C4-2B (cell line): Measurements from ENCODE around the gene BLOC1S4.

Source experiments
- H3K27ac ChIP-seq: fragments of 450-650 bp; 2 replicates; pipeline ENCODE4 v1.5.1; 2017
- CTCF ChIP-seq: fragments of 450-650 bp; conservative IDR thresholded peaks from 2 replicates; pipeline ENCODE4 v1.5.1; 2017; ENCODE audit warnings: mild to moderate bottlenecking
- ZFX ChIP-seq: fragments of 450-650 bp; IDR thresholded peaks from 2 replicates; pipeline ENCODE4 v1.6.1; 2017

BLOC1S4 gene

GRCh38 chr4:6699903-6700302 lies 16.1 kb upstream of the BLOC1S4 start:
- no peak for TF ChIP-seq CTCF
- TF ChIP-seq ZFX: no peak
- no peak overlapping the region for H3K27ac ChIP-seq

- no peak overlapping the region for H3K27ac ChIP-seq
- TF ChIP-seq CTCF: peak; percentile 39
- TF ChIP-seq ZFX: no peak
Measured at GRCh38 chr4:6701371-6701770, 14.6 kb upstream of the BLOC1S4 start.

- TF ChIP-seq ZFX (no peak), CTCF (no peak)
- no peak overlapping the region; the same call in 1 of the 2 replicates for H3K27ac ChIP-seq
Measured at GRCh38 chr4:6702761-6703160, 13.2 kb upstream of the BLOC1S4 start.

GRCh38 chr4:6703786-6704185 lies 12.2 kb upstream of the BLOC1S4 start:
- H3K27ac ChIP-seq: peak overlapping the region; percentile 51
- TF ChIP-seq ZFX: no peak
- TF ChIP-seq CTCF: no peak

GRCh38 chr4:6705646-6706045 lies 10.3 kb upstream of the BLOC1S4 start:
- no peak overlapping the region for H3K27ac ChIP-seq
- TF ChIP-seq ZFX: no peak
- TF ChIP-seq CTCF: no peak

- no peak overlapping the region for H3K27ac ChIP-seq
- no peak for TF ChIP-seq CTCF
- TF ChIP-seq ZFX: no peak
Measured at GRCh38 chr4:6706173-6706572, 9.8 kb upstream of the BLOC1S4 start.

GRCh38 chr4:6709230-6710114 lies 6.5 kb upstream of the BLOC1S4 start, which contains the start of gene MRFAP1L1:
Gene MRFAP1L1, minus strand, starts transcription at chr4:6709865. Its CDS starts 236 bp downstream, at chr4:6709629.
- TF ChIP-seq ZFX: peak; percentile 52
- TF ChIP-seq CTCF: no peak; the same call in 1 of the 2 replicates
- H3K27ac ChIP-seq: peak within 1 kb of the TSS; percentile 88
